HepG2 (cell line): ENCODE results near the gene NELFB.

ENCODE experiments used
- POLR2AphosphoS5 ChIP-seq: IDR thresholded peaks from 2 replicates; pipeline ENCODE4 v1.6.1; 2012; ENCODE audit warnings: low read depth, low read length
- SP1 ChIP-seq, 2 experiments: fragments of 450-650 bp in 1 of 2; sonication (generic) in 1 of 2; formaldehyde crosslinking in 1 of 2; IDR thresholded peaks; 2 replicates each; pipeline versions ENCODE4 v1.4.0 to v1.6.1; 2016 to 2020; ENCODE audit warnings: missing genetic modification reagents in 1 of 2
- TF ChIP-seq, protein P1 (sequence below): sonication (generic); formaldehyde crosslinking; IDR thresholded peaks from 2 replicates; pipeline ENCODE4 v1.5.0; 2020; ENCODE audit warnings: mild to moderate bottlenecking, missing genetic modification reagents, moderate library complexity

DNA sequence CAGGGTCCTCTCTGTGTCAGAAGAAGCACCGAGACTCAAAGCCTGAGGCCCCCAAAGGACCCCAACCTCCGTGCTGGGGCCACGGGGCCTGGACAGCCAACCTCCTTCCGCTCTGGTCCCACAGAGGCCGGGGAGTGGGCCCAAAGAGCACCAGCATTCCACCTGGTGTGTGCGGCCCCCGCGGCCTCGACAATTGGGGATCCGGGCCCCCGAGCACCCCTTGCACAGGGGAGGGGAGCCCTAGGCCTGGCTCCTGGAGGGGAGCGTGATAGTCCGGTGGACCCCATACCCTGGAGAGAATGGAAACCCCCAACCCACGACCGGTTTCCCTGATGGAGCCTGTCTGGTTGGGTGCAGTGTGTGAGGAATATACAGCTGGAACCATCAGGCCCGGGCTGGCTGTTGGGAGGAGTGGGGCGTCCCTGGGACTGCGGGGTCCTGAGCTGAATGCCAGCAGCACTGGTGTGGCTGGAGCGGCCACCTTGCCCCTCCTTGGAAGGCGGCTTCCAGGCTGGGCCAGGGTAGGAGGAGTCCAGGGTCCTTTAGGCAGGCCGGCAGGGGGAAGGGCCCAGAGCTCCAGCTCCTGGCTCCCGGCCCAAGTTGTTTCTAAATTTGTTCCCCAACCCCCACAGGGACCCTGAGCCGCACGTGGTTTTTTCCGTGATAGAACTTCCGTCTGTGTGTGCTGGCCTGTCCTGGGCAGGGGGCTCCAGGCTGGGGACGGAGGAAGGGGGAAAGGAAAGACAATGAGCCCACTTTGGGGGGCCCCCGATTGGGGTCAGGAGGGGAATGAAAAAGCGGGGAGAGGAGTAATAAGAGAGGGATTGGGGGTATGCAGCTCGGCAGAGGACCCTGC is 21.6 kb downstream of the NELFB start:
- TF ChIP-seq POLR2AphosphoS5 (no peak), SP1 (IDR thresholded peaks at IDR 0.05) (no peak), SP1 (CRISPR knock-in tag; IDR thresholded peaks at IDR 0.05) (no peak)
- TF ChIP-seq, protein P1, sequence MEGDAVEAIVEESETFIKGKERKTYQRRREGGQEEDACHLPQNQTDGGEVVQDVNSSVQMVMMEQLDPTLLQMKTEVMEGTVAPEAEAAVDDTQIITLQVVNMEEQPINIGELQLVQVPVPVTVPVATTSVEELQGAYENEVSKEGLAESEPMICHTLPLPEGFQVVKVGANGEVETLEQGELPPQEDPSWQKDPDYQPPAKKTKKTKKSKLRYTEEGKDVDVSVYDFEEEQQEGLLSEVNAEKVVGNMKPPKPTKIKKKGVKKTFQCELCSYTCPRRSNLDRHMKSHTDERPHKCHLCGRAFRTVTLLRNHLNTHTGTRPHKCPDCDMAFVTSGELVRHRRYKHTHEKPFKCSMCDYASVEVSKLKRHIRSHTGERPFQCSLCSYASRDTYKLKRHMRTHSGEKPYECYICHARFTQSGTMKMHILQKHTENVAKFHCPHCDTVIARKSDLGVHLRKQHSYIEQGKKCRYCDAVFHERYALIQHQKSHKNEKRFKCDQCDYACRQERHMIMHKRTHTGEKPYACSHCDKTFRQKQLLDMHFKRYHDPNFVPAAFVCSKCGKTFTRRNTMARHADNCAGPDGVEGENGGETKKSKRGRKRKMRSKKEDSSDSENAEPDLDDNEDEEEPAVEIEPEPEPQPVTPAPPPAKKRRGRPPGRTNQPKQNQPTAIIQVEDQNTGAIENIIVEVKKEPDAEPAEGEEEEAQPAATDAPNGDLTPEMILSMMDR (CRISPR knock-in tag) = no peak
